ENCODE measurements around the gene ZNF678.

- TF ChIP-seq POLR2A (IDR thresholded peaks at IDR 0.05; ENCODE audit: low read length): no peak
- TF ChIP-seq GATA1 (IDR thresholded peaks at IDR 0.05; ENCODE audit: low read depth, low read length): no peak
Measured at GRCh38 chr1:227556288-227556687, 7.1 kb upstream of the ZNF678 start.
